Measurements from ENCODE around the gene GLT8D1. TPM values are rescaled to one million over a fixed set of nuclear protein-coding genes. Genes with fewer than 3 reads are reported as not detected.

The GLT8D1 gene
- total and polyA plus RNA-seq, 2 of the 4 experiments (the other 2 are of a cell fraction), result 87.8 to 124 TPM

DNA sequence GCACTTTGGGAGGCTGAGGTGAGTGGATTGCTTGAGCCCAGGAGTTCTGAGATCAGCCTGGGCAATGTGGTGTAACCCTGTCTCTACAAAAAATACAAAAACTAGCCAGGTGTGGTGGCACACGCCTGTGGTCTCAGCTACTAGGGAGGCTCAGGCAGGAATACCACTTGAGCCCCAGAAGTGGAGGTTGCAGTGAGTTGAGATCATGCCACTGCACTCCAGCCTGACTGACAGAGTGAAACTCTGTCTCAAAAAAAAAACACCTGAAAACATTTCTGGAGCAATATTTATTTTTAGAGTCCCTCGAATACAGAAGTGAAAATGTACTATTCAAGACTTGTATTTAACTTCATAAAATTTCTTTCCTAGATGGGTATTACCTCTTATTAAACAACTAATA is 4.9 kb upstream of the GLT8D1 start:
- no CpG with 5 or more reads among the region's 2 CpGs for WGBS, 2 experiments (ENCODE audit: extremely low coverage in 2 of 2, insufficient read length in 1 of 2)
- dilution Hi-C loops (cut with HindIII; ENCODE audit: low sequenced_read_pairs, unreplicated experiment), result no loop called here

More for the DNA sequence above, 4.9 kb upstream of the GLT8D1 start:
- Histone ChIP-seq H3K4me2 (ENCODE audit: low read depth, low read length) (no peak overlapping the region), H3K56ac (ENCODE audit: extremely low read depth, insufficient read depth, low read length) (no peak overlapping the region), H3K23ac (ENCODE audit: low read depth, low read length) (no peak overlapping the region), H3K9ac (ENCODE audit: low read depth, low read length) (no peak overlapping the region), H3K36me3 (ENCODE audit: control insufficient read depth, insufficient read depth, low read length) (peaks cover 12% of the 10 kb centered on the region), H2AK9ac (replicated peaks; ENCODE audit: low read depth, low read length, poor library complexity) (no peak overlapping the region), H2BK120ac (ENCODE audit: low read depth, low read length) (no peak overlapping the region), H2BK5ac (ENCODE audit: low read depth, low read length, poor library complexity, severe bottlenecking) (no peak overlapping the region), H2BK20ac (ENCODE audit: low read depth, low read length) (no peak overlapping the region), H3K18ac (ENCODE audit: low read depth, low read length) (no peak overlapping the region), H4K91ac (ENCODE audit: insufficient read depth, low read depth, low read length) (no peak overlapping the region), H3K4me1 (ENCODE audit: control insufficient read depth, insufficient read depth, low read length) (peaks cover 3% of the 10 kb centered on the region), H4K20me1 (ENCODE audit: insufficient read depth, low read length) (0 out of 2 replicates have a peak, but pooled peaks cover 10% of the 10 kb centered on the region), H4K8ac (ENCODE audit: low read depth in 2 of 2, low read length in 2 of 2) (no peak overlapping the region), H3K9me1 (ENCODE audit: insufficient read depth, low read length) (0 out of 2 replicates have a peak, but pooled peaks cover 4% of the 10 kb centered on the region), H3K27me3 (ENCODE audit: control insufficient read depth, insufficient read depth, low read length) (no peaks in the 10 kb centered on the region), H3K79me1 (ENCODE audit: low read depth in 1 of 2, low read length in 2 of 2) (peaks cover 9 to 32% of the 10 kb centered on the region in 2 experiments), H2AK5ac (ENCODE audit: low read depth, low read length) (no peak overlapping the region), H3K14ac (replicated peaks; ENCODE audit: low read depth, low read length) (no peak overlapping the region), H3K9me3 (ENCODE audit: control insufficient read depth, insufficient read depth, low read length) (no peaks in the 10 kb centered on the region), H2AFZ (replicated peaks; ENCODE audit: low read length, poor library complexity) (no peak overlapping the region), H3K4me3 (ENCODE audit: insufficient read depth, low read depth, low read length) (no peak overlapping the region), H4K5ac (ENCODE audit: low read depth, low read length) (no peak overlapping the region), H3K27ac (ENCODE audit: insufficient read depth, low read length) (no peak overlapping the region), H3K4ac (ENCODE audit: low read depth, low read length) (no peak overlapping the region), H2BK15ac (ENCODE audit: low read depth, low read length) (no peak overlapping the region)
- in situ Hi-C loops (cut with MboI; ENCODE audit: low sequenced_read_pairs) (no loop called here), intact Hi-C loops (cut with micrococcal nuclease) (no loop called here)
- CTCF ChIA-PET, result no interaction called here
- no TSS peak for BruUV-seq (replicated peaks)
- TF ChIP-seq FOS (IDR thresholded peaks at IDR 0.05; ENCODE audit: low read depth, low read length) (no peak), RAD21 (IDR thresholded peaks at IDR 0.05; ENCODE audit: low read length) (no peak), SMC3 (IDR thresholded peaks at IDR 0.05; ENCODE audit: low read depth, low read length) (no peak), MAFK (IDR thresholded peaks at IDR 0.05; ENCODE audit: low read depth, low read length) (no peak)
- no peak for ATAC-seq (ENCODE audit: low read depth)
- POLR2A ChIA-PET (ENCODE audit: unreplicated experiment), result no interaction called here
- no peak for DNase-seq

Measured in IMR-90 (cell line).